Esophagus muscularis mucosa (tissue), 4 donors: Measurements from ENCODE around the gene TUBA3E. TPM values are rescaled to one million over a fixed set of nuclear protein-coding genes. Genes with fewer than 3 reads are reported as not detected.
"Not testable (repeated sequence)": the region's sequence is repeated elsewhere in the genome, so short reads cannot be mapped to it uniquely, and the experiment has no call there.

ENCODE experiments used
- DNase-seq: peaks from one replicate; pipeline ENCODE4 v3.0.0-alpha.2; 2017; ENCODE audit errors: extremely low spot score
- H3K27ac ChIP-seq, 4 donors: fragments of 200-600 bp; sonication (generic); replicated peaks in 1 of 4; 1 replicate in 3 of 4; 2 replicates in 1 of 4; pipeline ENCODE4 v1.5.1; 2016 to 2019; ENCODE audit warnings: mild to moderate bottlenecking in 1 of 4
- H3K27me3 ChIP-seq, 4 donors: fragments of 200-600 bp; sonication (generic); one replicate each; pipeline versions ENCODE4 v1.5.1 to v1.6.0; 2016 to 2019
- H3K36me3 ChIP-seq, 4 donors: fragments of 200-600 bp; sonication (generic); one replicate each; pipeline ENCODE4 v1.5.1; 2016 to 2019
- H3K4me1 ChIP-seq, 4 donors: fragments of 200-600 bp; sonication (generic); one replicate each; pipeline ENCODE4 v1.5.1; 2016 to 2019
- H3K4me3 ChIP-seq, 4 donors: fragments of 200-600 bp; sonication (generic); 1 replicate in 2 of 4; 2 replicates in 2 of 4; pipeline ENCODE4 v1.5.1; 2016 to 2019; ENCODE audit warnings: mild to moderate bottlenecking in 4 of 4, moderate library complexity in 1 of 4
- H3K9me3 ChIP-seq, 4 donors: fragments of 200-600 bp; sonication (generic); 1 replicate in 3 of 4; 2 replicates in 1 of 4; pipeline ENCODE4 v1.5.1; 2016 to 2019
- CTCF ChIP-seq, 3 experiments: fragments of 200-600 bp in 2 of 3; fragments of 450-650 bp in 1 of 3; sonication (generic) in 2 of 3; IDR thresholded peaks; one replicate each; pipeline ENCODE4 v1.5.1; 2017 to 2019; ENCODE audit warnings: antibody characterized with exemption in 3 of 3, mild to moderate bottlenecking in 2 of 3, moderate library complexity in 1 of 3
- EP300 ChIP-seq: sonication (generic); formaldehyde crosslinking; IDR thresholded peaks from one replicate; pipeline ENCODE4 v1.6.1; 2017; ENCODE audit warnings: antibody characterized with exemption
- POLR2A ChIP-seq: fragments of 450-650 bp; IDR thresholded peaks from one replicate; pipeline ENCODE4 v1.6.1; 2017; ENCODE audit warnings: antibody characterized with exemption, moderate library complexity, mild to moderate bottlenecking, low read depth
- POLR2AphosphoS5 ChIP-seq, 2 donors: sonication (generic); formaldehyde crosslinking; IDR thresholded peaks; one replicate each; pipeline ENCODE4 v1.6.1; 2017; ENCODE audit warnings: antibody characterized with exemption in 2 of 2
- WGBS: methylation state at CpG from one replicate; pipeline ENCODE4 v1.1.5; 2018; 5-methylcytosine and 5-hydroxymethylcytosine counted together
- intact Hi-C: fragments of 100-400 bp; cut with DNase I; formaldehyde crosslinking; loops from one replicate; pipeline ENCODE4 v1.15.1; 2023
- total RNA-seq, 4 donors: library from RNA; depleted of rRNA; stranded (reverse); fragments of >200 nt; gene quantifications; one replicate each; pipeline versions ENCODE4 v1.1.0 to v1.2.1, GENCODE V29; 2016

Gene TUBA3E
- total RNA-seq, 4 donors from 2014 or later: not detected

- Histone ChIP-seq H3K27me3 (no peaks in the 10 kb centered on the region), H3K4me1 (peaks cover 24 to 40% (median 32%) of the 10 kb centered on the region in 4 donors), H3K27ac (peak overlapping the region; percentile 72 to 96 (median 94)), H3K36me3 (peaks cover 0 to 13% (median 4%) of the 10 kb centered on the region in 4 donors), H3K4me3 (peak overlapping the region; percentile 69 to 96 (median 90)), H3K9me3 (no peaks in the 10 kb centered on the region)
- intact Hi-C loops: loop anchor here (2.0 kb wide), 1 partner anchor 149 kb away; no protein-coding TSS in a partner anchor
- no peak for TF ChIP-seq POLR2A
- TF ChIP-seq POLR2AphosphoS5 (IDR thresholded peaks at IDR 0.05): no peak
- no peak for TF ChIP-seq EP300
- no peak for TF ChIP-seq CTCF (IDR thresholded peaks at IDR 0.05)
- WGBS: 70% methylated on average over 24 of the region's 26 CpGs
- DNase-seq: no peak
Observed at GRCh38 chr2:130183512-130184373, 14.5 kb downstream of the TUBA3E start.

- H3K27me3 ChIP-seq, H3K9me3 ChIP-seq, DNase-seq: not testable (repeated sequence)
- H3K27ac ChIP-seq: peak overlapping the region; percentile 72 to 96 (median 94)
- 26% methylated on average over 9 of the region's 23 CpGs for WGBS
- intact Hi-C loops: loop anchor here (2.0 kb wide), 1 partner anchor 150 kb away; no protein-coding TSS in a partner anchor
- peaks cover 0 to 15% (median 4%) of the 10 kb centered on the region in 4 donors for H3K36me3 ChIP-seq
- H3K4me1 ChIP-seq: peaks cover 24 to 40% (median 32%) of the 10 kb centered on the region in 4 donors
- peak overlapping the region; percentile 69 to 96 (median 90) for H3K4me3 ChIP-seq
Observed at GRCh38 chr2:130182826-130183511, 15.3 kb downstream of the TUBA3E start.

GRCh38 chr2:130181880-130182682, 16.2 kb downstream of the TUBA3E start, which contains the start of gene MZT2B:
MZT2B (plus strand) TSS chr2:130182262; CDS start chr2:130182283, 21 bp downstream.
- Histone ChIP-seq H3K27ac (peak within 1 kb of the TSS; percentile 92 to 96 (median 94)), H3K36me3 (peaks cover 0 to 12% (median 4%) of the 10 kb centered on the region in 4 donors), H3K4me3 (peak within 1 kb of the TSS; percentile 69 to 96 (median 90)), H3K4me1 (peaks cover 24 to 40% (median 32%) of the 10 kb centered on the region in 4 donors)
- whole genome bisulfite sequencing: no CpG with 5 or more reads among the region's 86 CpGs
- not testable (repeated sequence) for H3K9me3 ChIP-seq, H3K27me3 ChIP-seq
- TF ChIP-seq CTCF (IDR thresholded peaks at IDR 0.05) (peak in 2 of 3 experiments; percentile 78 to 83), POLR2AphosphoS5 (IDR thresholded peaks at IDR 0.05) (peak; percentile 48 to 66)
- DNase-seq: peak; percentile 95
- intact Hi-C loops: loop anchor here (2.0 kb wide), 1 partner anchor 151 kb away; no protein-coding TSS in a partner anchor

GRCh38 chr2:130181325-130181879, 16.8 kb downstream of the TUBA3E start, which contains the start of gene SMPD4:
SMPD4 (minus strand) TSS chr2:130181602; CDS start chr2:130176592, 5,010 bp downstream.
- H3K9me3 ChIP-seq: no peaks in the 10 kb centered on the region
- DNase-seq: peak; percentile 99
- peaks cover 0 to 15% (median 7%) of the 10 kb centered on the region in 4 donors for H3K36me3 ChIP-seq
- TF ChIP-seq POLR2AphosphoS5 (IDR thresholded peaks at IDR 0.05): peak; percentile 80 to 93
- no peak for TF ChIP-seq CTCF (IDR thresholded peaks at IDR 0.05)
- intact Hi-C loops: no loop called here
- no peaks in the 10 kb centered on the region for H3K27me3 ChIP-seq
- 0% methylated on average over 31 of the region's 55 CpGs for whole genome bisulfite sequencing
- H3K27ac ChIP-seq: peak within 1 kb of the TSS; percentile 92 to 96 (median 94)
- H3K4me1 ChIP-seq: peaks cover 24 to 40% (median 32%) of the 10 kb centered on the region in 4 donors
- H3K4me3 ChIP-seq: peak within 1 kb of the TSS; percentile 69 to 96 (median 90)

- Histone ChIP-seq H3K4me1 (peaks cover 24 to 40% (median 32%) of the 10 kb centered on the region in 4 donors), H3K4me3 (peak overlapping the region; percentile 69 to 96 (median 90)), H3K27ac (peak overlapping the region; percentile 92 to 96 (median 94)), H3K36me3 (peaks cover 0 to 19% (median 11%) of the 10 kb centered on the region in 4 donors)
- H3K9me3 ChIP-seq, DNase-seq, intact Hi-C loops, H3K27me3 ChIP-seq: not testable (repeated sequence)
- 28% methylated on average over 38 of the region's 38 CpGs for WGBS
Observed at GRCh38 chr2:130180404-130181324, 17.6 kb downstream of the TUBA3E start.

GRCh38 chr2:130174866-130175265, 23.4 kb downstream of the TUBA3E start:
- H3K27me3 ChIP-seq, intact Hi-C loops, H3K4me1 ChIP-seq, H3K27ac ChIP-seq, DNase-seq, H3K4me3 ChIP-seq, H3K9me3 ChIP-seq: not testable (repeated sequence)
- peaks cover 34 to 77% (median 64%) of the 10 kb centered on the region in 4 donors for H3K36me3 ChIP-seq
- WGBS: 96% methylated on average over 5 of the region's 5 CpGs
